GM20431 (cell line): ENCODE results near the gene MICALL1.

Experiments used
- in situ Hi-C: fragments of 300-500 bp; cut with MseI, MboI; formaldehyde crosslinking; loops from one replicate; pipeline ENCODE4 v1.15.0; 2020; ENCODE audit warnings: low sequenced_read_pairs; ENCODE audit not compliant: unreplicated experiment

MICALL1 gene

DNA sequence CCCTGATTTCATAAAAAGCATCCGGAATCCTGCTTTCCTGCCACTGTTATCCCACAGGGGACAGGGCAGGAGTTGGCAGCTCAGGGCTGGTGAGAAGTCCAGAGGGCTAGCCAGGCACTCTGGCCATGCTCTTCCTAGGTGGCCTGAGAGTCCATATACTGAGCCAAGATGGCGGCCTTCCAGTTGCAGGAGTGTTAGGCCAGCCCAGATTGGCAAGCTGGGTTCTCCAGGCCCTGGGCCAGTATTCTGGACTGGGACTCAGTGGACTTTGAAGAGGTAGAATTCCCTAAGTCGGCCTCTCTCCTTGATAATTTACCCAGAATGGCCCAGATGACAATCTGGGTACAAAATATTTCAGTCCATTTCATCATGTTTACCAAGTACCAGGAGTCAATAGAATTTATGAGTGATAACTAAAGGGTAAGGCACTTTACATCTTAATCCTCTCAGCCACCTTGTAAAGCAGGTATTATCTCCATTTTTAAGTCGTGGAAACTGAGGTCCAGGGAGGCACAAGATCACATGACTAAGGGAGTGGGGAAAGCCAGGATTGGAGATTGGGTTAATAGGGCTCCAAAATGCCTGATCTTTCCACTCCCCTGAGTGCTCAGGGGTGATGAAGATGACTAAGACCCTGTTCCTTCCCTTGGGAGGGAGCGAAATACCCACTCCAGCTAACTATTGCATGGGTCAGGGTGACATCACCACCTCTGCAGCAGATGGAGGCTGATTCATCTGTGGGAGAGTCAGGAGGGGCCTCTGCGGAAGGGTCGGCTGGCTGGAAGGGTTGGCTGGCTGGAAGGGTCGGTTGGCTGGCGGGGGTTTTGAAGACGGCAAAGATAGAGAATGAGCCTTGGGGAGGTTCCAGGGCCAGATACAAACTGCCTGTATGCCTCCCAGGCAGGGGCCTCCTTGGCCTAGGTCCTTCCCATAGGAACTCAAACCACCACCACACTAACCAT is 1.2 kb upstream of the MICALL1 start:
- in situ Hi-C loops: no loop called here

DNA sequence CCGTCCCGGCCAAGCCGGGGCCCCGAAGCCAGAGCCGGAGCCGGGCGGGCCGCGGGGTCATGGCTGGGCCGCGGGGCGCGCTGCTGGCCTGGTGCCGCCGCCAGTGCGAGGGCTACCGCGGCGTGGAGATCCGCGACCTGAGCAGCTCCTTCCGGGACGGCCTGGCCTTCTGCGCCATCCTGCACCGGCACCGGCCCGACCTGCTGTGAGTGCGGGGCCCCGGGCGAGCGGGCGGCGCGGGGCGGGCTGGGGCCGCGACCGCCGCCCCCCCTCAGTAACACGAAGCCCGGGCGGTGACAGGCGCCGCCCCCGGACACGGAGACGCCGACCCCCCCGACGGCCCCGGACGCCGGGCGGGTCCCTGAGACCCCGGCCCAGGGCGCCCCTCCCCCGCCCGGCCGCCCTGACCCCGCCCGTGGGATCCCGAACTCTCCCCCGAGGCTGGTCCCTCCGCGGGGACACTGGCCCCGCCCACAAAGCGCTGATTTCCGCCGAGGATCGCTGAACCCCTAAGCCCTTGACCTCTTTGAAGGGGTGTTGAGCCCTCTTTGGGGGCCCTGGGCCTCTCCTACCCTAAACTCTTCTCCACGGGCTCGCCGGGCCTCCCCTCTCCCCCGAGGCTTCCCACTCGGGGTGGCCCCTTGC is 389 bp downstream of the MICALL1 start:
- in situ Hi-C loops: no loop called here

DNA sequence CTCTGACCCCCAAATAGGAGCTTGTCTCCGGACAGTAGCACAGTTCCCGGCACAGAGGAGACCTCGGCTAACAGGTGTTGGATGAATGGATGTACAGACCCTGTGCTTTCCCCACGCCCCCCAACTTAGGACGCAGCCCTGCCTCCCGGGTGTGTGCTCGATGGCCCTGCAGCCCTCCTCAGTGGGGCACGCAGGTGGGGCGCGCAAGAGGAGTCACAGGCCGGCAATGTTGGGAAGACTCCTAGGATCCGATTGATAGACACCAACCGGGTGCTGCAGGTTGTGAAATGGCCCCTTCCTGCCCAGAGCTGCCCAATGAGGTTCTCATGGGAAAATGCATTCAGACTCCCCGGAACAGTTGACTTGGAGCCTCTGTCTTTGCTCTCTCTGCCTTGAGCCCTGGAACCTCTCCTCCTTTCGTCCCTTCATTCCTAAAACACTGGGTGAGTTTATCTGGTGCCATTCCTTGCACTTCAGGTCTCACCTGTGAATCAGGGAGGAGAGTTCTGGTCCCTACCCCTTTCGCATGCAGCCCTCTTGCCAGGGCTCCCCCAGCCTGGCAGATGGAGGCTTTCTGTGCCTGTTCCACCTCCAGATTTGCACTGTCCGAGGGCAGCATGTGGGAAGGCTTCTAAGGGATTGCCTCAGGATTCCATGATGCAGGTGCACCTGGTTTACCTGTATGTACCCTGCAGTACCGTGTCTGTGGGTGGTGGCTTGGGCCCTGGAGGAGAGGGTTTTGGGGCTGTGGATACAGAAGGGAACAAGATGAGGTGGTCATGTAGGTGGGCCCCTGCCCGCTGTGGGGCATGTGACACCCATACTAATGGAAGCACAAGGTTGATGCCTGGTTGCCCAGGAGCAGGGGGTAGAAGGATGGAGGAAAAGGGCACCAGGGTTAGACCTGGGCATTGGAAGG is 1.2 kb downstream of the MICALL1 start:
- in situ Hi-C loops: no loop called here

- in situ Hi-C loops: no loop called here
Measured at GRCh38 chr22:37909766-37910165, 3.7 kb downstream of the MICALL1 start.

DNA sequence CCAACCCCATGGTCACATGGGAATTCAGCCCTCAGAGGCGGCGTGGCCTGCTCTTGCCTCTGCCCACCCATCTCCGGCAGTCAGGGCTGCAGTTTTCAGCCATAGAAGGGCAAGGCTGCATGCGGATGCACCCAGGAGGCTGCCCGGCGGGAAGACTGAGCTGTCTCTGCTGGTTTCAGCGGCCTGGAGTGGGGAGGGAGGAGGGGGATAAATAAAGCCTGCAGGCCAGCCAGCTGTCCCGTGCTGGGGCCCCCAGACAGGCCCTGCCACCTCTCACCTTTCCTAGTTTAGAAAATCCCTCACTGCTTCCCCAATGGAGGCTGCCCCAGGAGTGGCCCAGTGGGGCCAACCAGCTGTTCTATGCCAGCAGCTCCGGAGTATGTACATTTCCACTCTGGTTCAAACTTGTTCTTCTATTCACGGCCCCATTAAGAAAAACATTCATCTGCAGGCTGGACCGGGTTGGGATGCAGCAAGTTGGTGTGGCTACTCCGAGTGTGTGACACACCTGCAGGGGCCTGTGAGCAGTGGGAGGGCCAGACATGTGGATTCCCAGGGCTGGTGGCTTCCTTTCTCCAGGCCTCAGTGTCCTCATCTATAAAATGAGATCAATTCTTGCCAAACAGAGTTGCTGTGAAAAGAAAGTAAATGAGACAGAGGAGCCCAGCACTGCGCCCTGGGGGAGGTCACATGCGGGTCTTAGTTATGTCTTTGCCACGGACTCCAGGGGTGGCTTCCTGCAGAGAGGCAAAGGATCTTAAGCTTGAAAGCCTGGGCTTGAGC is 5.0 kb downstream of the MICALL1 start:
- in situ Hi-C loops: no loop called here

DNA sequence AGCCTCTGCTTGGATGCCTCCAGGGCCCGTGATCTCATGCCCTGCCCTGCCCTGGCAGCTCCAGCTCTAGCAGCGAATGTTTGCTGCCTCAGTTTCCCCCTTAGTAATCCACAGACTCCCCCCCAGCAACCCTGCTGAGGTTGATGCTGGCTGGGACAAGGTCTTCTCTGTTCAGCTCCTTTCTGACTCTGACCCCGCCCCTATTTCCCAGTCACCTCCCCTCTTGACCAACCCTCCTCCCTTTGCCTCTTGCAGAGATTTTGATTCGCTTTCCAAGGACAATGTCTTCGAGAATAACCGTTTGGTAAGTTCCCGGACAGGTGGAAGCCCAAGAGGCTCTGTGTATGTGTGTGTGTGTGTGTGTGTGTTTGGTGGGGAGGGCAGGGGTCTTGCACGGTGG is 5.6 kb downstream of the MICALL1 start:
- in situ Hi-C loops: no loop called here

GRCh38 chr22:37912171-37912570 is 6.1 kb downstream of the MICALL1 start:
- in situ Hi-C loops: no loop called here

DNA sequence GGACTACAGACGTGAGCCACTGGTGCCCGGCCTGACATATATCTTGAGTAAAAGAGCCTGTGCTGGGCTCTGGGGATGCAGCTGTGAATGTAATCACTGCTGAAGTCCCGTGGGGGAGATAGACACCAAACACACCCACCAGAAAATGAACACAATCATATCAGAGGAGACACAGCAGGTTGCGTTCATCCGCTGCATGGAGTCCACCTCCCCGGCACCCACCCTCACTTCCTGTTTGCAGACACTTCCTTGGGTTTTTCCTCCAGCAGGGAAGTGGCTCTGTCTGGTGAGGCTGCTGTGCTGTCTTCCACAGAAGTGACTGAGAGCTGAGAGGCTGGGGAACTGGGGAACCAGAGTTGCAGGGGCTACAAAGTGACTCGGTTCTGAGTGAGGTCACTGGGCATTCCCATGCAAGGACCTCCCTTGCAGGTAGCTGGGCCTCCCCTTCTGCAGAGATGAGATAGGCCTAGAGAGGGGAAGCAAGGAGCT is 7.2 kb downstream of the MICALL1 start:
- in situ Hi-C loops: no loop called here

DNA sequence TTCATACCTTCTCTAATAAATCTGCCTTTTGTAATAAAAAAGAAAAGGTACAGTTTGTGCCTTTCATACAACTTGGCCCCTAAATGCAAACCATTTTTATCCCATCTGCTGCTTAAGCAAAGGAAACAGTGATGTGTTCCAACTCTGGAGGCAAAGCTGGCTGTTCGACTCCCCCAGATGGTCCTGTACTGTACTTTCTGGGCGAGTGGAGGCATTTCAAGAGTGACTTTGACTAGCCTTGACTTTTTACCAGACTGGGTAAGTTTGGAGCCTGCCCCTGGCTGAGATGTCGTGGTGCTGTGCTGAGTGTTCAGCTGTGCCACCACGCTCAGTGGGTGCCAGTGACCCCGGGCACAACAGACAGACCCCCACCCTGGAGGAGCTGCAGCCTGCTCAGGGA is 10.2 kb downstream of the MICALL1 start:
- in situ Hi-C loops: no loop called here

DNA sequence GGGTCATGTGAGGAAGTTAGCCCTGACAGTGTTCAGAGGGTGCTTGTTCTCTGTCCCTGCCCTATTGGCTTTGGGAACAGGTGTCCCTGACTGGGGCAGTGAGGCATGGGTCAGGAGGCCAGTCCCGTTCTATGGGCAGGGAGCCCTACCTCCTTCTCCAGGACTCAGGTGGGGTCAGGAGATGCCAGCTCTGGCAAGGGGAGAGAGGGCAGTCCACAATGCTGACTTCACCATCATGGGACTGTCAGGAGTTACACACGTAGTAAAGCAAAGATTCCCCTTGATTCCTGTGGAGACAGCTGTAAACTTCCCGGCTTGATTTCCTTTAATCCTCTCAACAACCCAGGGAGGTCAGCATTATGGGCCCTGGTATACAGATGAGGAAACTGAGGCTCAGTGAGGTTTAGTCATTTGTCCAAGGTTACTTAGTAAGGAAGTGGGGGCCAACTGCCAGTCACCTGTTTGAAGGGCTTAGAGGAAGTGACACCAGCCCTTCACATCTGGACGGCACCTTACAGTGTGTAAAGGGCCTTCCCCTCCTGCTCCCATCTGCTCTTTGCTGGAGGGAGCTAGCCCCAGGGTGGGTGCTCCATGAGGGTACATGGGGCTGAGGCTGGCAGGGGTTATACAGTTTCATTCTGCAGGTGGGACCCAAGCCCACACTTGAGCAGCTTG is 11.9 kb downstream of the MICALL1 start:
- in situ Hi-C loops: no loop called here

- in situ Hi-C loops: no loop called here
Measured at GRCh38 chr22:37918580-37919270, 12.6 kb downstream of the MICALL1 start.

DNA sequence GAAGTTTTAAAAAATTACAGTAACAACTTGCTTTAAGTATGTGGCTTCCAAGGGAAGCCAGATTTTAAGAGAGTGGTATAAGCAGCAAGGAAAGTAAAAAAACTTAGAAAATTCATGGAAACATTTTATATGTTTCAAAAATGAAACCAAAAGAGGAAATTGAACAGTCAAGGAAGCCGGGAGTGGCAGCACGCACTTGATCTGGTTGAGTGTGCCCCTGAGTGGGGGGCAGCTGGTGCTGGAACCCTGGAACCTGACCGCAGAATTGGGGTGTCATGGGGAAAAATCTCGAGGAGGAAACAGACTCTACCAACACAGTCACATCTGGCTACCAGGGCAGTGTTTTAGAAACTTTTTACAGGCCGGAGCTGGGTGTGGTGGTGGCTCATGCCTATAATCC is 14.0 kb downstream of the MICALL1 start:
- in situ Hi-C loops: no loop called here

DNA sequence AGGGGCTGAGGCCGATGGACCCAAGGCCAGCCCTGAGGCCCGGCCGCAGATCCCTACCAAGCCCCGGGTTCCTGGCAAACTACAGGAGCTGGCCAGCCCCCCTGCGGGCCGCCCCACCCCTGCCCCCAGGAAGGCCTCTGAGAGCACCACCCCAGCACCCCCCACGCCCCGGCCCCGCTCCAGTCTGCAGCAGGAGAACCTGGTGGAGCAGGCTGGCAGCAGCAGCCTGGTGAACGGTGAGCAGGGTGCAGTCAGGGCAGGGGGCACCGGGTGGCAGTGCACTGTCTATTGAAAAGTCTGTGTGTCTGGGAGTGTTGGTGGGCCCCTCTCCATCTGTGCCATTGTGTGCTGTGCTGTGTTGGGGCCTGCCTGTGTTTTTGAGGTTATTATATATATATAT is 16.1 kb downstream of the MICALL1 start:
- in situ Hi-C loops: no loop called here

DNA sequence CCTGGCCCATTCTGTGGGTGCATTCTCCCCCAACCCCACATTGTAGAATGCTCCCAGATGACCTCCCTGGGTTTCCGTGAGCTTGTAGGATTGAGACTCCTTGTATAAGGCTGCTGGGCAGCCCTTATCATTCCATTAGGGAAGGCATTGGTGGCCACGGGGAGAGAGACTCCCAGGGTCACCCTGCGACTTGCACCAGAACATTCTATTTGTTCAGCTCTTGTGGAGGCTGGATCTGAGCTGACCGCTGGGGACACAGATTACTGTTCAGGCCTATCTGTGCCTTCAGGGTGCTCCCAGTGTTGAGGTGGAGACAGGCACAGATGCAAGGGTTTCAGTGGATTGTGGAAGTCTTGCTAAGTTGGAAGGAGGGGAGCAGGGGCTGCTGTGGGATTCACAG is 17.8 kb downstream of the MICALL1 start:
- in situ Hi-C loops: no loop called here

GRCh38 chr22:37924386-37925065 is 18.4 kb downstream of the MICALL1 start:
- in situ Hi-C loops: no loop called here

DNA sequence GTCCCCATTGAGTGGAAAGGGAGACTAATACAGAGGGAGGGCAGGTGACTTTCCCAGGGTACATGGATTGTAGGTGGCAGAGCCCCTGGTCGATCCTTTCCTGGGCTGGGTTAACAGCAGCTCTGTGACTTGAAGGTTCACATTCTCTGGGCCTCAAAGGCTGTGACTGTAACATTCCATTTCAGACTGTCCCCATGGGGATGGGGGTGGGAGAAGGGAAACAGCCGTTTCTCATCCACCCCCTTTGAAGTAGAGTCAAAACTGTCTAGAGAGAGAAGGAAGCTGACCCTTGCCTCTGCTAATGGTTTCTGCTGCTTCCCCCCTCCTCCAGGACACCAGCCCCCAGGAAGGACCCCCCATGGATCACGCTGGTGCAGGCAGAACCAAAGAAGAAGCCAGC is 19.2 kb downstream of the MICALL1 start:
- in situ Hi-C loops: no loop called here

DNA sequence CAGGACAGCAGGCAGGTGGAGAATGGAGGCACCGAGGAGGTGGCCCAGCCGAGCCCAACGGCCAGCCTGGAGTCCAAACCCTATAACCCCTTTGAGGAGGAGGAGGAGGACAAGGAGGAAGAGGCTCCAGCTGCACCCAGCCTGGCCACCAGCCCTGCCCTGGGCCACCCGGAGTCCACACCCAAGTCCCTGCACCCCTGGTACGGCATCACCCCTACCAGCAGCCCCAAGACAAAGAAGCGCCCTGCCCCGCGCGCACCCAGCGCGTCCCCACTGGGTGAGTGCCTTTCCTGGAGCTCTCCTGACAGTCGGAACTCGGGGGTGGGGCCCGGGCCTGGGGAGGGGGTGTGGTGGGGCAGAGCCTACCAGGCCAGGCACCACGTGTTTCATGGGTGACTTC is 19.7 kb downstream of the MICALL1 start:
- in situ Hi-C loops: no loop called here

DNA sequence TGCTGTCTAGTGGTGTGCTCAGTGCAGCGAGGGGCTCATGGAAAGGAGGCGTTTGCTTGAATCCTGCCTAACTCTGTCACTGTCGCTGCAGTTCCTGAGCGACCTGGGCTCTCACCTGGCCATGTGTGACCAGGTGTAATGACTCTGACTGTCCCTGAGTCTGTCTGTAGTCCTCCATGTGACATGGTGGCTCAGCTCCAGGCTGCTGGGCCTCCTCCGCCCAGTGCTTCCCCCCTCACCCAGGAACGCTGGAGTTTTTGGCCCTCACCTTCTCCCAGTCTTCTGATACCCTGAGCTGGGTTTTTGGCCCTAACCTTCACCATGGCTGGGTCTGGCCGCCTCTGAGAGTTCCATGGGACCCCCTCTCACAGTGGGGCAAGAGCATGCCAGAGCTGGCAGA is 20.3 kb downstream of the MICALL1 start:
- in situ Hi-C loops: no loop called here
